BLaER1 treated with 17β-estradiol and CSF1 and Interleukin-3, amounts not matched to agents 10 nM and 100 nM (cell line): ENCODE results near the gene FAM227B.
A peak's percentile ranks its signal among the peaks of the same experiment; 100 is the strongest.
"Not testable (repeated sequence)": the region's sequence is repeated elsewhere in the genome, so short reads cannot be mapped to it uniquely, and the experiment has no call there.

Experiments used
- H3K27ac ChIP-seq, 11 experiments: shearing (Covaris generic); formaldehyde crosslinking; 2 replicates each; pipeline ENCODE4 v1.8.1; 2022
- H3K27me3 ChIP-seq, 11 experiments: shearing (Covaris generic); formaldehyde crosslinking; 2 replicates each; pipeline ENCODE4 v1.8.1; 2022
- H3K36me3 ChIP-seq, 11 experiments: shearing (Covaris generic); formaldehyde crosslinking; 2 replicates each; pipeline ENCODE4 v1.8.1; 2022
- H3K4me1 ChIP-seq, 10 experiments: shearing (Covaris generic); formaldehyde crosslinking; 2 replicates each; pipeline ENCODE4 v1.8.1; 2022
- H3K4me2 ChIP-seq, 11 experiments: shearing (Covaris generic); formaldehyde crosslinking; 2 replicates each; pipeline ENCODE4 v1.8.1; 2022
- H3K4me3 ChIP-seq, 10 experiments: shearing (Covaris generic); formaldehyde crosslinking; 2 replicates each; pipeline ENCODE4 v1.8.1; 2022
- H3K9ac ChIP-seq, 11 experiments: shearing (Covaris generic); formaldehyde crosslinking; 2 replicates each; pipeline ENCODE4 v1.8.1; 2022
- H3K9me3 ChIP-seq, 11 experiments: shearing (Covaris generic); formaldehyde crosslinking; replicated peaks in 1 of 11; 2 replicates each; pipeline ENCODE4 v1.8.1; 2022
- H4K20me1 ChIP-seq, 11 experiments: shearing (Covaris generic); formaldehyde crosslinking; 2 replicates each; pipeline ENCODE4 v1.8.1; 2022
- Cebpa-rat ChIP-seq, 11 experiments: shearing (Covaris generic); IDR thresholded peaks; 2 replicates each; pipeline ENCODE4 v1.8.1; 2022

The FAM227B gene

DNA sequence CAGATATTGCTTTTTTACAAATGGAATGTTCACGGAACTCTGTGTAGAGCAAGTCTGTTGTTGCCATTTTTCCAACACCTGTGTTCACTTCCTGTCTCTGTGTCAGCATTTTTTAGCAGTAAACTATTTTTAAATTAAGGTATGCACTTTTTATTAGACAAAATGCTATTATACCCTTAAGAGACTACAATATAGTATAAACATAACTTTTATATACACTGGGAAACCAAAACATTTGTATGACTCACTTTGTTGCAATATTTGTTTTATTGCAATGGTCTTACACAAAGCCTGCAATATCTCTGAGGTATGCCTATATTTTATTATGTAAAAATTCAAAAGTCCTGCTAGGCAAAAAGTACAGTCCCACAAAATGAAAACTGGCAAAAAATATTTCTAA is 237.4 kb downstream of the FAM227B start:
- no peak overlapping the region for H3K4me3 ChIP-seq
- H3K4me1 ChIP-seq = no peaks in the 10 kb centered on the region
- no peaks in the 10 kb centered on the region for H4K20me1 ChIP-seq
- no peak overlapping the region for H3K9ac ChIP-seq
- no peaks in the 10 kb centered on the region for H3K36me3 ChIP-seq
- TF ChIP-seq Cebpa-rat (IDR thresholded peaks at IDR 0.05) = no peak
- H3K9me3 ChIP-seq = no peaks in the 10 kb centered on the region
- H3K27me3 ChIP-seq = no peaks in the 10 kb centered on the region
- no peak overlapping the region for H3K4me2 ChIP-seq
- no peak overlapping the region for H3K27ac ChIP-seq

DNA sequence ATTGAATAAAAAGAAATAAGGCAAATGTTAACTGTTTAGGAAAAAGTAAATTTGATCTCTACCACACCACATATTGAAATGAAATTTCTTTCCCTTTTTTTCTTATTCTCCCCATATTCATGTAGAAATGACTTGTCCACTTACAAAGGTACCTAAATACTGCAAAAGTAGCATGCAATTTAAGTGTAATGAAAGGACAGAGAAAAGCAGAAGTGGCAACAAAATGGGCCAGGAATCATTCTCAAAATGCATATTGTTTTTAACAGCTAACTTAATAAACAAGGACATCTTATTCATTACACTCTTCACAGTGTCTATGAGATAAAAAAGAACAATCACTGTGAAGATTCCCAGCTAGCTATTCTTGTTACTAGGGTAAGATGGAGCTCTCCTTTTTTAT is 238.2 kb downstream of the FAM227B start:
- Histone ChIP-seq H3K4me2 (no peak overlapping the region), H3K9me3 (no peaks in the 10 kb centered on the region), H3K4me3 (no peak overlapping the region), H3K27ac (no peak overlapping the region), H4K20me1 (no peaks in the 10 kb centered on the region), H3K9ac (no peak overlapping the region), H3K4me1 (no peaks in the 10 kb centered on the region), H3K27me3 (no peaks in the 10 kb centered on the region), H3K36me3 (no peaks in the 10 kb centered on the region)
- TF ChIP-seq Cebpa-rat (IDR thresholded peaks at IDR 0.05) = no peak

DNA sequence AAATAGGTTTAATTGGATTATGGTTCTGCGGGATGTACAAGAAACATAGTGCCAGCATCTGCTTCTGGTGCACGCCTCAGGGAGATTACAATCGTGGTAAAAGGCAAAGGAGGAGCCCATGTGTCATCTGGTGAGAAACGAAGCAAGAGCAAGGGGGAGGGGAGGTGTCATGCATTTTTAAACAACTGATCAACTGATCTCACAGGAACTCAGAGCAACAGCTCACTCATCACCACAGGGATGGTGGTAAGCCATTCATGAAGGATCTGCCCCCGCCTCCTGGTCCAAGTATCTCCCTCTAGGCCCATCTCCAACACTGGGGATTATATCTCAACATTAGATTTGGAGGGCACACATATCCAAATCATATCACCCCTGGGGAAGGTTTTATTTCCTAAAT is 239.7 kb downstream of the FAM227B start:
- H3K27me3 ChIP-seq = no peaks in the 10 kb centered on the region
- no peak overlapping the region for H3K4me3 ChIP-seq
- H3K4me1 ChIP-seq = no peaks in the 10 kb centered on the region
- no peaks in the 10 kb centered on the region for H3K9me3 ChIP-seq
- no peak overlapping the region for H3K9ac ChIP-seq
- no peak overlapping the region for H3K4me2 ChIP-seq
- H4K20me1 ChIP-seq = no peaks in the 10 kb centered on the region
- H3K36me3 ChIP-seq = no peaks in the 10 kb centered on the region
- H3K27ac ChIP-seq = no peak overlapping the region
- TF ChIP-seq Cebpa-rat (IDR thresholded peaks at IDR 0.05) = no peak

DNA sequence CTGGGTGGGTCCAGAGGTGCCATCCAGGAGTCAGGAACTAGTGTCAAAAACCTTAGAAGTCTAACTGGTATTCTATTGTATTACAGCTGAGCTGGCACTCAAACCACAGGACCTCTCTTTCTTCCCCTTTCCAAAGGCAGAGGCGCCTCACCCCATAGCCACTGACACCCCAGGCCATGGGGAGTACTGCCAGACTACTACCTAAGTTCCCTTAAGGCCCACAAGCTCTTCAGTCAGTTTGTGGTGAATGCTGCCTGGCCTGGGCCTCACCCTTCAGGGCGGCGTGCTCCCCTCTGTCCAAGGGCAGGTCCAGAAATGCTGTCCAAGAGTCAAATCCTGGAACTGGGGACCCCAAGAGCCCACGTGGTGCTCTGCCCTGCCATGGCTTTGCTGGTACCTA is 240.6 kb downstream of the FAM227B start:
- no peaks in the 10 kb centered on the region for H3K27me3 ChIP-seq
- H3K9ac ChIP-seq = no peak overlapping the region
- H3K4me1 ChIP-seq = no peaks in the 10 kb centered on the region
- H3K4me2 ChIP-seq = 0 out of 22 replicates have a peak overlapping the region, but pooled peaks of 1 of the 11 experiments have one; percentile 2
- no peak overlapping the region; a peak in 1 of 22 replicates for H3K27ac ChIP-seq
- no peak for TF ChIP-seq Cebpa-rat (IDR thresholded peaks at IDR 0.05)
- H3K9me3 ChIP-seq = no peaks in the 10 kb centered on the region
- no peaks in the 10 kb centered on the region for H3K36me3 ChIP-seq
- H4K20me1 ChIP-seq = no peaks in the 10 kb centered on the region
- no peak overlapping the region for H3K4me3 ChIP-seq

DNA sequence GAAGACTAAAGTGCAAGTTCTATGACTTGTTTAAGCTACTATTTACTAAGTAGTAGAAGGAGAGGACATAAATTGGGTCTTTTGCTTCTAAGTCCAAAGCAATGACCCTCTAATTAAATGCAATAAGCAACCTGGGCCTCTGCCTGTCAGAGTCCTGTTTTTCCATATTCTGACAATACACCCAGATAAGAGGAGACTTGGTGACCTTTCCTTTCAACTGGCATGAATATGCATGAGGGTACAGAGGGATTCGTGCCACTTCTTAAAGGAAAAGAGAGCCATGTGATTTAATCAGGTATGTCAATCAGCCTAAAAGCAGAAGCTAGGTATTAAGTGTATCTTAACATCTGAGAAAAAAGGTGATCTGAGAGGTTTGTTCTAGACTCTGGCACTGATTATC is 248.3 kb downstream of the FAM227B start:
- H3K4me1 ChIP-seq = no peaks in the 10 kb centered on the region
- no peaks in the 10 kb centered on the region for H3K27me3 ChIP-seq
- no peak overlapping the region for H3K4me2 ChIP-seq
- no peak overlapping the region for H3K4me3 ChIP-seq
- no peaks in the 10 kb centered on the region for H4K20me1 ChIP-seq
- TF ChIP-seq Cebpa-rat (IDR thresholded peaks at IDR 0.05) = no peak
- H3K9ac ChIP-seq = no peak overlapping the region
- no peak overlapping the region for H3K27ac ChIP-seq
- H3K9me3 ChIP-seq = no peaks in the 10 kb centered on the region
- H3K36me3 ChIP-seq = no peaks in the 10 kb centered on the region

DNA sequence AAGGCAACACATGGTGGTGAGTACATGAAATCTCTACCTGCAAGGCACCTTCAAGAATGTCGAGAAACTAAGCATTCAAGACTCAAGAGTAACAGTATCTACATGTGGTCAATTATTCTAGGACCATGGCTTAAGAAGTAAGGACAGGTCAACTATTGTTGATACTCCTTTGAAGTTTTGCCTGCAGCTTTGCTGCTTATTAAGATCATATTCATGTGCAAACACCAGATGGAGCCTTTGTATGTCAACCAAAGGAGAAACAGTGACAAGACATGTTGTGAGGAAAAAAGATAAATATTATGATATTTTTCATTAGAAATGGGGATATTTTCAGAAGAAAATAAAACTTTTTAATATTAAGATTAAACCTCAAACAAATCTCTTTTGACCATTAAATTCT is 249.8 kb downstream of the FAM227B start:
- H3K9ac ChIP-seq = no peak overlapping the region
- no peaks in the 10 kb centered on the region for H4K20me1 ChIP-seq
- H3K27me3 ChIP-seq = no peaks in the 10 kb centered on the region
- no peaks in the 10 kb centered on the region for H3K4me1 ChIP-seq
- TF ChIP-seq Cebpa-rat (IDR thresholded peaks at IDR 0.05) = no peak
- H3K9me3 ChIP-seq = peaks cover 0 to 5% (median 0%) of the 10 kb centered on the region in 11 experiments; a peak in 2 of 22 replicates
- H3K36me3 ChIP-seq = no peaks in the 10 kb centered on the region
- H3K27ac ChIP-seq = no peak overlapping the region
- no peak overlapping the region for H3K4me3 ChIP-seq
- no peak overlapping the region for H3K4me2 ChIP-seq

DNA sequence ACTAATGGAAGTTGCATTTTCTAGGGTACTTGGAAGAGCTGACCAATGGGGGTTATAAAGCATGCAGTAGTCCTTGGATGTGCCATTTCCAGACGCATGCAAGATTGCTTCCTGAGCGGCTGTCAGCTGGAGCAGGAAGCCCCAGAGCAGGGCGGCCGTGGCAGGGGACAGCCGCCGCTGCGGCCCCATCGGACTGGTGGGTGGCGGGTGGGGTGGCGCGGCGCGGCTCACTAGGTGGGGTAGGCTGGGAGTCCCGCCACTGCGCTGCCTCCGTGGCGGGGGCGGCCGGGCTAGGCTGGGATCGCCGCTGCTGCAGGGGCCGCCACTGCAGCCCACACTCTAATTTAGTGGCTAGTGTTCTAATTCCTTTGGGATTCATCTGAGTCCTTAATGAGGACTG is 254.1 kb downstream of the FAM227B start:
- no peak for TF ChIP-seq Cebpa-rat (IDR thresholded peaks at IDR 0.05)
- H3K9me3 ChIP-seq = peaks cover 0 to 6% (median 0%) of the 10 kb centered on the region in 11 experiments; a peak in 3 of 22 replicates
- no peak overlapping the region for H3K4me3 ChIP-seq
- no peak overlapping the region for H3K4me2 ChIP-seq
- H3K9ac ChIP-seq = no peak overlapping the region
- H3K27ac ChIP-seq = no peak overlapping the region
- no peaks in the 10 kb centered on the region for H3K36me3 ChIP-seq
- no peaks in the 10 kb centered on the region for H4K20me1 ChIP-seq
- H3K4me1 ChIP-seq = no peaks in the 10 kb centered on the region; a peak in 1 of 20 replicates
- H3K27me3 ChIP-seq = no peaks in the 10 kb centered on the region

DNA sequence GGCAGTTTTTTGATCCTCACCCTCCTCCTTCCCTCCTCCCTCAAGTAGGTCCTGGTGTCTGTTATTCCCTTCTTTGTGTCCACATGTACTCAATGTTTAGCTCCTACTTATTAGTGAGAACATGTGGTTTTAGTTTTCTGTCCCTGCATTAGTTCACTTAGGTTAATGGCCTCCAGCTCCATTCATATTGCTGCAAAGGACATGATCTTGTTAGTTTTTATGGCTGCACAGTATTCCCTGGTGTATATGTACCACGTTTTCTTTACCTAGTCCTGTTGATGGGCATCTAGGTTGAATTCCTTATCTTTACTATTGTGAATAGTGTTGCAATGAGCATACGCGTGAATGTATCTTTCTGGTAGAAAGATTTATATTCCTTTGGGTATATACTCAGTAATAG is 259.2 kb downstream of the FAM227B start:
- Histone ChIP-seq H4K20me1 (no peaks in the 10 kb centered on the region), H3K9ac (no peak overlapping the region), H3K4me1 (no peaks in the 10 kb centered on the region; a peak in 1 of 20 replicates), H3K27ac (no peak overlapping the region), H3K36me3 (no peaks in the 10 kb centered on the region), H3K4me3 (no peak overlapping the region), H3K27me3 (no peaks in the 10 kb centered on the region), H3K4me2 (no peak overlapping the region), H3K9me3 (peaks cover 0 to 6% (median 0%) of the 10 kb centered on the region in 11 experiments; a peak in 3 of 22 replicates)
- TF ChIP-seq Cebpa-rat (IDR thresholded peaks at IDR 0.05) = no peak

DNA sequence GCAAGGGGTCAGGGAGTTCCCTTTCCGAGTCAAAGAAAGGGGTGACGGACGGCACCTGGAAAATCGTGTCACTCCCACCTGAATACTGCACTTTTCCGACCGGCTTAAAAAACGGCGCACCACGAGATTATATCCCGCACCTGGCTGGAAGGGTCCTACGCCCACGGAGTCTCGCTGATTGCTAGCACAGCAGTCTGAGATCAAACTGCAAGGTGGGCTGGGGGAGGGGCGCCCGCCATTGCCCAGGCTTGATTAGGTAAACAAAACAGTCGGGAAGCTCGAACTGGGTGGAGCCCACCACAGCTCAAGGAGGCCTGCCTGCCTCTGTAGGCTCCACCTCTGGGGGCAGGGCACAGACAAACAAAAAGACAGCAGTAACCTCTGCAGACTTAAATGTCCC is 266.2 kb downstream of the FAM227B start:
- not testable (repeated sequence) for H3K4me1 ChIP-seq, H3K9ac ChIP-seq, H3K27ac ChIP-seq, H4K20me1 ChIP-seq, H3K4me2 ChIP-seq, H3K27me3 ChIP-seq, H3K4me3 ChIP-seq, H3K36me3 ChIP-seq, H3K9me3 ChIP-seq

DNA sequence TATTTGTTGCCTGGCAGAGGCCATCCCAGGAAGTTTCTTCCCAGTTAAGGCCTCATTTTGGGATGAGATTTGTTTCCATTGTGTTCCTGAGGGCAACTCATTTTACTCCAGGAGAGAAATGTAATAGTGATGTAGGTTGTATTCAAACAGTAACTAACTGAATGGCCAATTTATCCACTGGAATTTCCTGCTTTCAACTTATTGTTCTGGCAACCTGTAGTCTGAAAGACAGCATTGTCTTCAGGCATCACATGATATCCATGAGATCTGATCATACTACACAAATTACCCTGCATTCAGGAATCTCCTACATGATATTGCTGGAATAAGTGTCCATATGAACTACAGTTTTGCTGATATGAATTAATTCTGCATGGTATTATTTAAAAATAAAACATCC is 277.1 kb downstream of the FAM227B start:
- Histone ChIP-seq H3K4me1 (no peaks in the 10 kb centered on the region), H3K4me2 (no peak overlapping the region), H3K36me3 (peaks cover 0 to 59% (median 7%) of the 10 kb centered on the region in 11 experiments; a peak in 11 of 22 replicates), H3K27me3 (no peaks in the 10 kb centered on the region), H3K9ac (no peak overlapping the region), H4K20me1 (no peaks in the 10 kb centered on the region; a peak in 1 of 22 replicates), H3K4me3 (no peak overlapping the region), H3K27ac (no peak overlapping the region), H3K9me3 (peaks cover 0 to 20% (median 15%) of the 10 kb centered on the region in 11 experiments; a peak in 18 of 22 replicates)
- TF ChIP-seq Cebpa-rat (IDR thresholded peaks at IDR 0.05) = no peak
